Smooth muscle cell of bladder (primary cell): Measurements from ENCODE around the gene OTULIN. TPM values are rescaled to one million over a fixed set of nuclear protein-coding genes. Genes with fewer than 3 reads are reported as not detected.

ENCODE experiments used
- total RNA-seq: library from RNA; depleted of rRNA; stranded (reverse); fragments of >200 nt; gene quantifications from 2 replicates; pipeline ENCODE4 v1.2.3, GENCODE V29; 2014

The OTULIN gene
- 11.2 and 15.2 TPM in 2 replicates for total RNA-seq

DNA sequence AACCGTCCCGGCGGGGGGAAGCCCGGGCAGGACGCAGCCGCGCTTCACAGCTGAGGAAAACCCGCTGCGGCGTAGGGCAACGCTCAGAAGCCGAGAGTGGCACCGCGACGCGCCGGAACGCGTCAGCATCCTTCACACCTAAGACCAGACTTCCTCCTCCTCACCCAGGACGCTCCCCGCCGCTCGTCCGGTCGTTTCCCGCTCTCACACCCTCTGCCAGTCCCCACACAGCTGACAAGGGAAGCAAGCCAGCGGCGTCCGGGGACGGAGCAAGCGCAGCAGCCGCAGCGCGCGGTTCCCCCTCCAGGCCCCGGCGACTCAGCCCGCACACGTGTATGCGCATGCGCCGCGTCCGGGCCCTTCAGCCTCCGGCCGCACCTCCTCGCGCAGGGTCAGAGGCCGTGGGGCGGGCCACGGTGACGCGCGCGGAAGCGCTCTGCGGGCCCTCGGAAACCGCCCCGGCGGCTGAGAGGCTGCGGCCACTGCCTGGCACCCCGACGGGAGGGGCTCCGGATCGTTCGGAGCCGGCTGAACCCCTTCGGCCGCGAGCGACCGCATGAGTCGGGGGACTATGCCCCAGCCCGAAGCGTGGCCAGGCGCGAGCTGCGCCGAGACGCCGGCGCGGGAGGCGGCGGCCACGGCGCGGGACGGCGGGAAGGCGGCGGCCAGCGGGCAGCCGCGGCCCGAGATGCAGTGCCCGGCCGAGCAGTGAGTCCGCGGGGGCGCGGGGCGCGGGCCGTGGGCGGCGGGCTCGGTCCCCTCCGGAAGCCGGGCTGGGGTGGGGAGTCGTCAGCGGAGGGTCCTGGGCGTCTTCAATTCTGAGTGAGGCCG, at the start of gene OTULIN:
Gene OTULIN, plus strand, starts transcription at position 449 of the 831 bp plus-strand sequence. Its CDS starts 108 bp downstream, at position 557.

Other genes with a start within 250 kb of the OTULIN start
- 0.09 and 0.14 TPM in 2 replicates for gene OTULINL, start 82.9 kb upstream of the OTULIN start, total RNA-seq
- 10.4 and 22.1 TPM in 2 replicates for gene ANKH, start 207.1 kb downstream of the OTULIN start, total RNA-seq